Stimulated activated CD8-positive, alpha-beta memory T cell treated with anti-CD3 and anti-CD28 coated beads, Interleukin-4, amount 100 ng/mL, for 24 hours (primary cell): ENCODE measurements around the gene PGM5.
"Not testable (repeated sequence)": the region's sequence is repeated elsewhere in the genome, so short reads cannot be mapped to it uniquely, and the experiment has no call there.

ENCODE experiments used
- DNase-seq: peaks from one replicate; pipeline ENCODE4 v3.0.0-alpha.2; 2020; ENCODE audit warnings: low read depth

Gene PGM5

GRCh38 chr9:68356380-68357118, at the start of gene PGM5:
Gene PGM5 (plus strand): TSS chr9:68356611. CDS start chr9:68357128, 517 bp downstream.
- not testable (repeated sequence) for DNase-seq

- not testable (repeated sequence) for DNase-seq
Observed at GRCh38 chr9:68307127-68307526, 49.3 kb upstream of the PGM5 start.

- DNase-seq = not testable (repeated sequence)
Observed at GRCh38 chr9:68307654-68308053, 48.8 kb upstream of the PGM5 start.

GRCh38 chr9:68311208-68311607, 45.2 kb upstream of the PGM5 start:
- not testable (repeated sequence) for DNase-seq

GRCh38 chr9:68318209-68318608, 38.2 kb upstream of the PGM5 start:
- not testable (repeated sequence) for DNase-seq

- DNase-seq = not testable (repeated sequence)
Observed at GRCh38 chr9:68323749-68324148, 32.7 kb upstream of the PGM5 start.

GRCh38 chr9:68324518-68324917, 31.9 kb upstream of the PGM5 start:
- not testable (repeated sequence) for DNase-seq

GRCh38 chr9:68329106-68329505, 27.3 kb upstream of the PGM5 start:
- not testable (repeated sequence) for DNase-seq

GRCh38 chr9:68330531-68331173, 25.8 kb upstream of the PGM5 start:
- not testable (repeated sequence) for DNase-seq

GRCh38 chr9:68332122-68332521, 24.3 kb upstream of the PGM5 start:
- DNase-seq = not testable (repeated sequence)

GRCh38 chr9:68335935-68336334, 20.5 kb upstream of the PGM5 start:
- not testable (repeated sequence) for DNase-seq

- DNase-seq = not testable (repeated sequence)
Observed at GRCh38 chr9:68336639-68337339, 19.6 kb upstream of the PGM5 start.

GRCh38 chr9:68338000-68338399, 18.4 kb upstream of the PGM5 start:
- DNase-seq = not testable (repeated sequence)

- DNase-seq = not testable (repeated sequence)
Observed at GRCh38 chr9:68342265-68343025, 14.0 kb upstream of the PGM5 start.

- DNase-seq = not testable (repeated sequence)
Observed at GRCh38 chr9:68343242-68343641, 13.2 kb upstream of the PGM5 start.

GRCh38 chr9:68343992-68344391, 12.4 kb upstream of the PGM5 start:
- not testable (repeated sequence) for DNase-seq

- not testable (repeated sequence) for DNase-seq
Observed at GRCh38 chr9:68351689-68352088, 4.7 kb upstream of the PGM5 start.

GRCh38 chr9:68355993-68356379, 425 bp upstream of the PGM5 start:
- DNase-seq = not testable (repeated sequence)

GRCh38 chr9:68357119-68357714, 806 bp downstream of the PGM5 start:
- DNase-seq = not testable (repeated sequence)

- not testable (repeated sequence) for DNase-seq
Observed at GRCh38 chr9:68366933-68367547, 10.6 kb downstream of the PGM5 start.

GRCh38 chr9:68375789-68376188, 19.4 kb downstream of the PGM5 start:
- not testable (repeated sequence) for DNase-seq
